HG03045 (cell line): ENCODE data around the gene KLK13.

Experiments used
- ATAC-seq: cut with Tn5 transposase; IDR thresholded peaks from one replicate; pipeline ENCODE4 v1.9.1; 2021; ENCODE audit warnings: mild to moderate bottlenecking, moderate library complexity; ENCODE audit not compliant: unreplicated experiment

Gene KLK13, protein sequence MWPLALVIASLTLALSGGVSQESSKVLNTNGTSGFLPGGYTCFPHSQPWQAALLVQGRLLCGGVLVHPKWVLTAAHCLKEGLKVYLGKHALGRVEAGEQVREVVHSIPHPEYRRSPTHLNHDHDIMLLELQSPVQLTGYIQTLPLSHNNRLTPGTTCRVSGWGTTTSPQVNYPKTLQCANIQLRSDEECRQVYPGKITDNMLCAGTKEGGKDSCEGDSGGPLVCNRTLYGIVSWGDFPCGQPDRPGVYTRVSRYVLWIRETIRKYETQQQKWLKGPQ

DNA sequence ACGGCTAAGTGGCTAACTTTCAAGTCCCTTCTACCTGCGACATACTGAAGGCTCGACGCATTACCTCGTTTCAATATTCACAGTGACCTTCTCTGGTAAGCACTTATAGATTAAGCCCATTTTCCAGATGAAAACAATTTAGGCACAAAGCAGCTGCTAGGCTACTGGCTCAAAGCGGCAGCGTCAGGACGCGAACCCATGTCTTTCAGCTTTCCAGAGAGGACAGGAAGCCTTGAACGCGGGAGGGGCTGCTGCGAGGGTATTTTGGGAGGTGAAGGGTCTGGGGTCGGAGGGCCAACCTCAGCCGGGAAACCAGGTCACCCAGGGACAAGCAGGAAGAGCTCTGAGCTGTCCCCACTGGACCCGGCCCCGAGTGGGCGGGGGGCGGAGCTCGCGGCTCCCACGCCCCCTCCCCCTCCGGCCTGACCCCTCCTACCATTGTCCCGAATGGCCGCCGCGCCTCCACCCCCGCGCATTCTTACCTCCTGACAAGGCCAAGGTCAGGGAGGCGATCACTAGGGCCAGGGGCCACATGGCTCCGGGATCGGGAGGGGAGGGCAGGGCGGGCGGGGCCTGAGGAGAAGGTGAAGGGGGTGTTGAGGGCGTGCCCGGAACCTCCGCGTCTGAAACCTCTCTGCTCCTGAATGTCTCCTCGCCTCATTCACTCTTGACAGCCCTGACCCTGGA is at the start of gene KLK13:
Gene KLK13, minus strand, starts transcription at position 559 of the 687 bp plus-strand sequence. Its CDS starts 25 bp downstream, at position 534.
- no peak for ATAC-seq

DNA sequence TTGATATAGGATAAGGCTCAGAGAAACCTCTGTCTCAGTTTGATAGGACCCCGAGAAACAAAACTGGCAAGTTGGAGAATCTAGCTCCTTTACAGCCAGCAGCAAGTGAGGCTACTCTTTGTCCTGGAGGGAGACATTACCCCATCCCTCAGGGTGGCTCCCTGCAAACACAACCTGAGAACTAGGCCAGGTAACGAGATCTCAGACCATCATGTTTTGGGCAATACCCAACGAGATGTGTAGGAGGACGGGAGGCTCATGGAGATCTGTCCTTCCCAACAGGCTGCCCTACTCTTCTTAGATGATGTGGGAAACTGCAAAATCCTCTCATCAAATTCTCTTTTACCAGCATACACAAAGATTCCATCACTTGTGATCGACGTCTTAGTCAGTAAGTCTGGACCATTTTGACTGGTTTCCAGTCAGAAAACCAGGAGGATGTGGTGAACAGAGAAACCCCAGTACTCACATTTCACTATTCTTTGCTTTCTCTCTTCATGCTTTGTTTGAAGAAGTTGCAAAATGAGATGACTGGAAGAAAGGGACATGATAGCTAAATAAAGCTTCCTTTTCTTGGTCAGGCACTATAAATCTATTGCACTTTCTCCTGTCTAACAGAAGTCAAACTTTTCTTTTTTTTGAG is 49.3 kb upstream of the KLK13 start:
- ATAC-seq, result no peak

DNA sequence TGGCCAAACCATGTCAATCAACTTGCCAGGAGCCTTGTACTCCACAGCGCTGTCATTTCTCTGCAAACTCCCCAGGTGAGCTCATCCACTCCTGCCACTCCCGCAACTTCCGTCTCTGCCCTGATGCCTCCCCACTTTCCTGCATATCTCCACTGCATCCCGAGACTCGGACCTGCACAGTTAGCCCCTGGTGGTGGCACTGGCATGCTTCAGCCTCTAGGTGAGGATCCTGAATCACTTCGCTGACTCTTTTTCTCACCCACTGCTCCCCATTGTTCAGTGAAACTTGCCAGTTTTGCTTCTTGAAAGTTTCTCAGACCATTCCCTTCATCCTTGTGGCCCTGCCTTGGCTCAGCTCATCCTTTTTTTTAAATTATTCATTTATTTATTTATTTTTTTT is 46.7 kb upstream of the KLK13 start:
- ATAC-seq, result no peak

DNA sequence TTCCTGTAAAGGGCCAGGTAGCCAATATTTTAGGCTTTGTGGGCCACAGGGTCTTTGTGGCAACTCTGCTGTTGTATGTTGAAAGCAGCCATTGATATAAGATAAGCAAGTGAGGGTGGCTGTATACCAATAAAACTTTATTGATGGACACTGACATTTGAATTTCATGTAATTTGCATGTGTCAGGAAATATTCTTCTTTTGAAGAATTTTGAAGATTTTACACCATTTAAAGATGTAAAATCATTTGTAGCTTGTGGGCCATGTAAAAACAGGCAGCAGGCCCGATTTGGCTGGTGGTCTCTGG is 45.7 kb upstream of the KLK13 start:
- no peak for ATAC-seq

DNA sequence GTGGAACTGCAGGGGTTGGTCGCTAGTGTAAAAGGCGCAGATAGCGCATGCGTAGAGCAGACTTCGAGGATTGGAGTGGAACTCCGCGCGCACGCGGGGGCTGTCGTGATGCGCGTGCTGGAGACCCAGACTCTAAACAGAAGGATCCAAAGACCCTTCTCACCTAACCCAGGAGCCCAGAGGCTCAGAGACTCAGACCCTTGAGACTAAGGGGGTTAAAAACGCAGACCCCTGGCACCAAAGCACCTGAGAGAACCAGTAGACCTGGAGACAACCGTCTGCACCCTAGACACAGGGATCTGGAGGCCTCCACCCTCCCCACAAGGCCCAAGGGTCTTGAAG is 43.9 kb upstream of the KLK13 start:
- peak; percentile 31 for ATAC-seq

DNA sequence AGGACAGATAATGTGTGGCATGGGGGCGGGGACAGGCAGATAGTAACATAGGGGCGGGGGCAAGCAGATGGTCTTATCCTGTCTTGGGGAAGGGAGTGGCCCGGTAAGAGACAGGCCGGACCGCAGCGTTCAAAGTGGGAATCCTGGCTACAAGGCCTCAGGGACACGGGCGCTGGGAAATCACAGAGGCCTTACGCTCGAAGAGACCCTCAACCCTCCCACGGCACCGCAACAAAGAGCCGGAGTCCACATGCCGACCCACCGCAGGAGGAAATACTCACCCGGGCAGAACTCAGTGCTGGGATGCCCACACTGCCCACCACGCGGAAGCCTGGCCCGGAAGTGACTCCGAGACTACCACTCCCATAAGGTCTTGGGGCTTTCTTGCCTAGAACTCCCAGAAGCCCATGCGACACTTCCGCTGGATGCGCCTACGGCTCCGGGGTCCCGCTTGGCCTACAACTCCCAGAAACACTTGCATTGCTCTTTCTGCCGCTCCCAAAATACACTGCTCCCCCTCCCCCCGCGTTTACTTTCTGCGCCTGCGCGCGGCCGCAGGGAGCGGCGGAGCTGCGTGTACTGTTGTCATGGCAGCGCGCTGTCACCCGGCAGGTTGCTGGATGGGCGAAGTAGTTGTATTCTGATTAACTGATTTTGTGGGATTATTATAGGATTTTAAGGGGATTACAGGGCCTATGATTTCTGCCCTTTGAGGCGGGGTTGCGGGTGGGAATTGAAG is 43.3 kb upstream of the KLK13 start, which contains the start of gene CTU1:
Gene CTU1, minus strand, starts transcription at position 344 of the 739 bp plus-strand sequence. CDS start 3,840 bp downstream, outside the sequence.
- ATAC-seq, result peak; percentile 85

DNA sequence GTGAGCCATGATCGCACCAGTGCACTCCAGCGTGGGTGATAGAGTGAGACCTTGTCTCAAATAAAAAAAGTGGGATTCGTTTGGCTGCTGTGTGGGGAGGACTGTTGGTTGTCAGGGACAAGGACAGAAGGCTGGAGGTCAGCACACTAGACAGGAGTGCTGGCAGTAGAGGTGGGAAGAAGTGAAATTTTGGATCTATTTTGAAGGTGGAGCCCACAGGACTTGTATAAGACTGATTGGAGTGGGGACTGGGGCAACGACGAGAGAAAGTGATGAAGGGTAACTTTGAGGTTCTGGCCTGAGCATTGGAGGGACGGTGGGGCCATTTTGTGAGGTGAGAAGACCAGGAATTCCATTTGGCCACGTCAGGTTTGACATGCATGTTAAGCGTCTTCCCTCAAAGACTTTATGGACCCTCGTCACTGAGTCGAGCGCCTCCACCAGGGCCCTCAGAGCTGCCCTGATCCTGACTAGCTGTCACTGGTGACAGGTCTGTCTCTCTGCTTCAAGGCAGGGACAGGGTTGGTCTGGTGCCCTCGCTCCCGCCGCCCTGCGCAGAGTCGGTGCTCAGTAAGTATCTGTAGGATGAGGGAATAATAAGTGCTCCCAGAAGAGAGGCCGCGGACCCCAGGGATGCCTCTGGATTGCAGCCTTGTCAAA is 42.6 kb upstream of the KLK13 start:
- ATAC-seq, result peak; percentile 0

DNA sequence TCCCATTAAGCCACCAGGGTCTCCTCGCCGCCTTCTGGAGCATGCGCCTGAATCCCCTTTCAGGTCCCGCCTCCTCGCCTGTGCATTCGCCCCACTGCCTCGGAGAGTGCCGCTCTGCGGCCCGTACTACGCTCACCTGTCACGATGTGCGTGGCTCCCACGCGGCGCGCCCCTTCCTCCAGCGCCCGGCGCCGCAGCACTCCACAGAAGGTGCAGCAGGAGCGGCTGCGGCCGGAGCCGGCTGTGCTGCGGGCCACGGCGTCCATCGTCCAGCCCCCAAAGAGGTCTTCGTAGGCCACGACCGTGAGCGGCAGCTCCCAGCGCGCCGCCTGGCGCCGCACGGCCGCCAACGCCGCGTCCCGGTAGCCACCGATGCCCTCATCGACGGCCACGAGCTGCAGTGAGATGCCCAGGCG is 39.0 kb upstream of the KLK13 start:
- ATAC-seq, result no peak

DNA sequence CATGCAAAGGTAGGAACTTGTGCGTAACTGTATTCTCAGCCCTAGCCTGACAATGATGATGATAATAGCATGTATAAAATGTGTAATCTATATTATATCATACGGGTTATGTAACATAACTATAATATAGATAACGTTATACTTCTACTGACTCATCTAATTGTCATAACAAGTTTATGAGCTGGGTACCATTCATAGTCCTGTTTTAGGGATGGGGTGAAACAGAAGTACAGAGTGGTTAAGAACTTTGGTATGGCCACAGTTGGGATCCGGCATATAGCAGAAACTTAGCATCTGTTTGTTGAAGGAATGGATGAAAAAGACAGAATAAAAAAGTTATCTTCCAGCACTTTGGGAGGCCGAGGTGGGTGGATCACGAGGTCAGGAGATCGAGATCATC is 38.1 kb upstream of the KLK13 start:
- no peak for ATAC-seq

DNA sequence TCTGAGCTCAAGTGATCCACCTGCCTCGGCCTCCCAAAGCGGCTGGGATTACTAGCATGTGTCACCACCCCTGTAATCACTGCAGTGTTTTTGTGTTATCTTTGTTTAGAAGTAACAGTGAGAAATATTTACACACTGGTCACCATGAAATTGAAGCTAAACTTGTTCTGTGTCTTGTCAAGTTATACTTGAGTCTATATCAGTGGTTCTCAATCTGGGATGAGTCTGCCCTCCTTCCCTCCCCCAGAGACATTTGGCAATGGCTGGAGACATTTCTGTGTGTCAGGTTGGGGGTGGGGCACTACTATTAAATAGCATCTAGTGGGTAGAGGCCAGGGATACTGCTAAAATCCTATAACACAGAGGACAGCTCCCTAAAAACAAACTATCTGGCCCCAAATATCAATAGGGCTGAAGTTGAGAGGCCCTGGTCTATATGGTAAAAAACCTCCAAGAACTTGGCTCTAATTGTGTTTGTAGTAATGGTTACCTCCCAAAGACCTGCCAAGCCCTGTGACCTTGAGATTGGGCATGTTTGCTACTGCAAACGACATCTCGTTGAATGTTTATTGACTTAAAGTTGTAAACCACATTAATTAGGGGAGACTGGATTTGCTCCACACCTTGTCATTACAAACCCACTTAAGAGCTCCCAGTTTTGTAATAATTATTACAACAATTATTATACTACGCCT is 36.4 kb upstream of the KLK13 start:
- no peak for ATAC-seq

DNA sequence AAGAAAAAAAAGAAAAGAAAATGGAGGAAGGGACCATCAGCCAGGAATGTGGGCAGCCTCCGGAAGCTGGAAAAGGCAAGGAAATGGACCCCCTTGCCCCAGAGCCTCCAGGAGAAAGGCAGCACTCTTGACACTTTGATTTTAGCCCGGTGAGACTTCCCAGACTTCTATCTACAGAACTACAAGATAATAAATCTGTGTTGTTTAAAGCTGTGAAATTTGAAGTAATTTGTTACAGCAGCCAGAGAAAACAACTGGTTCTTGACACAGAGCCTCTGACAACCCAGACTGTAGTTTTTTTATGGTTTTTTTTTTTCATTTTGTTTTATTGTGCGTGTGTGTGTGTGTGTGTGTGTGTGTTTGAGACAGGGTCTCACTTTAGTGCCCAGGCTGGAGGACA is 35.7 kb upstream of the KLK13 start:
- ATAC-seq, result no peak

DNA sequence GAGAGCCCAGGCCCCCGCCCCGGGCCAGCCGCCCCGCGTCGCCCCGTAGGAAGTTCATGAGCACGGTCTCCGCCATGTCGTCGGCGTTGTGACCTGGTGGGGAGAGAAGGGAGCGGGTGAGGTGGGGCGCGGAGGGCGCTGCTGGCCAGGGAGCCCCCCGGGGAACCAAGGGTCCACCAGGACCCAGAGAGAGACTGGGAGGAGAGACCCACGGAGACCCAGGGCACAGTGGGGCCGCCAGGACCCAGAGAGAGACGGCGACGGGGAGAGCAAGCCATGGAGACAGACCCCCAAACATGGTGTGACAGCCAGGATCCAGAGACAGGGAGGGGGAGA is 34.1 kb upstream of the KLK13 start:
- ATAC-seq, result no peak

DNA sequence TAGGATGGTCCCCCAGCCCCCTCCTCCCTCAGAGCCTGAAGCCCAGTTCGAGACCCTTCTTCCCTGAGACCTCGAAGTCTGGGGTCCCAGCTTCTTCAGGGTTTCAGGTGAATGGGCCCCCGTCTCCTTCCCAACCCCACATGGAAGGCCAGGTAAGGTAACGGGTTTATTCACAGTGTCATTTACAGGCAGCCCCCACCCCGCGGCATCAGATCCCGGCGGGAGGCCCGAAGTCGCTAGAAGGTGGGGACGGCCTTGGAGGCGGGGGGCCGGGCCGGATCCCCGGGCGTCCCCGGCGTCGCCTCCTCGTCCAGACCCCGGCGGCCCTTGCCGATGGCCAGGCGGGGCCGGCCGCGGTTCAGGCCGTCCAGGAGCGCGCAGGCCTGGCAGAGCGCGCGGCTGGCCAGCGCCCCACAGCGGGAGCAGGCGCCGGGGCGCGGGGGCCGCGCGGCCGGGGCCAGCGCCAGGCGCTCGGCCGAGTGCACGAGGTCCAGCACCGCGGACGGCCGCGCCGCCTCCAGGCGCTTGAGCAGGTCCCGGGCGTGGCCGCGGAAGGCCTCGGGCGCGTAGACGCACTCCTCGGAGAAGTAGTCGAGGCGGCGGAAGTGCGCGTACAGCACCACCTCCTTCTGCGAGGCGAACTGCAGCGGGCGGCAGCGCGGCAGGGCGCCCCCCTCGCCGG is 33.6 kb upstream of the KLK13 start:
- ATAC-seq, result no peak

DNA sequence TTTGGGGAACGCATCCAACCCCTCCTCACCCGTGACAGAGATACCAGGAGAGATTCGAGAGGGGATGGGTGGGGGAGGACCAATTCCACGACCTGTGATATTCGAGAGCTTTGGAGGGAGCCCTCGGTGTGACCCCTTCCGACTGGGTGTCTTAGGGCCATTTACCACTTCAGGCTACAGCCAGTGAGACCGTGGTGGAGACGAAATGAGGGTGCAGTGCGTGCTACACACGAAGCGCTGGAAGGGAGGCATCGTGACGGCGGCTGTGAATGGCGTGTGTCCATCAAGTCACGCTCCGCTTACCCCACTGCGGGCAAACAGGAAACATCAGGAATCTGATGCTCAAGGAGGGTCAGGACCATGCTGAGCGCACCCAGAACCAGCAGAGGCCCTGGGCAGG is 32.9 kb upstream of the KLK13 start:
- ATAC-seq, result no peak

DNA sequence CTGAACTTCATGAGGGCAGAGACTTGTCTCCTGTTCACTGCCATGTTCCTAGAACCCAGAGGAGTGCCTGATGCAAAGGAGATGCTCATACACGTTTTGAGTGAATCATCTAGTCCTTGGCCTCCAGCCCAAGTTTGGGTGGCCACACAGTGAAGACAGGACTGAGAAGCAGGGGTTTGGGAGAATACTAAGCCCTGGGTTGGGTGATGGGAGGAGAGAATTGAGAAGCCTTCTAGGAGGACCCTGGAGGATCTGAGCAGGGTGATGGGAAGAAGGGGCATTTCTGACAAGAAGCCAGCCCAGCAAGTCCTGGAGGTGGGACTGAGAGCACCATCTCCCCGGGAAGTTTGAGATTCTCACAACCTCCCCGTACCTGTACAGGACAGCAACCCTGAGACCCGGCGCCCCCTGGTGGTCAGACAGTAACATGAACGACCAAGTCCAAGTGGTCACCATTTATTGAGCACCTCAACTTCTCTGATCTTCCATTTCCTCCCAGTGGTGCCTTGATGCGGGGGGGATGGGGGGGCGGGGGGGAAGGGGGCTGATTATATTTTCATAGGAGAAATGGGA is 32.4 kb upstream of the KLK13 start:
- ATAC-seq, result no peak

DNA sequence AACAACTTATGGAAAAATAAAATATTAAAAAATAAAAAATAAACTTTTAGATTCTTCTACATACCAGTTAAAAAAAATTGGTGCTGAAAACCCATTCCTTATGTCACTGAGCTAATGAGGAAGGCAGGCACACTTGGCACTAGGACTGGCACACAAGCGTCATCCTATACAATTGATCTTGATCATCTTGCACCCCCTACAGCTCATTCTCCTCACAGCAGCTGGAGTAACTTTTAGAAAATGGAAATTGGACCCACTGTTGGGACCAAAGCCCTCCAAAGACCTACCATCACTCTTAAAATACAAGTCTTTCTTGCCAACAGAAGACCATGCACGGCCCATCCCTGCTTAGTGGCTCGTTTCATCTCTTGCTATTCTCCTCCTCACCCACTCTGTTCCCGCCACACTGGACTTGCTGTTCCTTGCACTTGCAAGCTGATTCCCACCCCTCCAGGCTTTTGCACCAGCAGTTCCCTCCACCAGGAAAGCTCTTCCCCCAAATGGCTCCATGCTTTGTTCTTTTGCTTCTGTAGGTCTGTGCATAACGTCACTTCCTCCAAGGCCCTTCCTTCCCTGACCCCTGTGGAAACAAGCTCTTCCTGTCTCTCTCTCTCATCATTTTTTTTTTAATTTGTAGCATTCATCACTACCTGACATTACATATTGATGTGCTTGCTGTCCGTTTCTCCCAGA is 31.7 kb upstream of the KLK13 start:
- no peak for ATAC-seq

DNA sequence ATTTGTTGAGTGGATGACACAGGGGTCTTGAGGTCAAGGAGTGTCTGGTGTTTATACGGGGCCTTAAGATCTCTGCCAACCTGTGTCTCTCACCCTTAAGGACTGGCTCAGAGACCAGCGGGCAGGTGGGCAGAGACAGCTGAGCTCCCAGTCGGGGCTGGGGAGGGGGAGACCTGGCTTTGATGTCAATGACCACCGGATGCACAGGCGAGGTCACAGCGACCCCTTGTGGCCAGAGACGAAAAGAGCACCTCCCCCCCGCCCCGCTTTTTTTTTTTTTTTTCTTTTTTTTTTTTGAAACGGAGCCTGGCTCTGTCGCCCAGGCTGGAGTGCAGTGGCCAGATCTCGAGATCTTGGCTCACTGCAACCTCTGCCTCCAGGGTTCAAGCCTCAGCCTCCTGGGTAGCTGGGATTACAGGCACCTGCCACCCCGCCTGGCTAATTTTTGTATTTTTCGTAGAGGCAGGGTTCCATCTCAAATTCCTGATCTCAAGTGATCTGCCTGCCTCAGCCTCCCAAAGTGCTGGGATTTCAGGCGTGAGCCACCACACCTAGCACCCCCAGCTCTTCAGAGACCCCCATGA is 29.9 kb upstream of the KLK13 start:
- ATAC-seq, result no peak

DNA sequence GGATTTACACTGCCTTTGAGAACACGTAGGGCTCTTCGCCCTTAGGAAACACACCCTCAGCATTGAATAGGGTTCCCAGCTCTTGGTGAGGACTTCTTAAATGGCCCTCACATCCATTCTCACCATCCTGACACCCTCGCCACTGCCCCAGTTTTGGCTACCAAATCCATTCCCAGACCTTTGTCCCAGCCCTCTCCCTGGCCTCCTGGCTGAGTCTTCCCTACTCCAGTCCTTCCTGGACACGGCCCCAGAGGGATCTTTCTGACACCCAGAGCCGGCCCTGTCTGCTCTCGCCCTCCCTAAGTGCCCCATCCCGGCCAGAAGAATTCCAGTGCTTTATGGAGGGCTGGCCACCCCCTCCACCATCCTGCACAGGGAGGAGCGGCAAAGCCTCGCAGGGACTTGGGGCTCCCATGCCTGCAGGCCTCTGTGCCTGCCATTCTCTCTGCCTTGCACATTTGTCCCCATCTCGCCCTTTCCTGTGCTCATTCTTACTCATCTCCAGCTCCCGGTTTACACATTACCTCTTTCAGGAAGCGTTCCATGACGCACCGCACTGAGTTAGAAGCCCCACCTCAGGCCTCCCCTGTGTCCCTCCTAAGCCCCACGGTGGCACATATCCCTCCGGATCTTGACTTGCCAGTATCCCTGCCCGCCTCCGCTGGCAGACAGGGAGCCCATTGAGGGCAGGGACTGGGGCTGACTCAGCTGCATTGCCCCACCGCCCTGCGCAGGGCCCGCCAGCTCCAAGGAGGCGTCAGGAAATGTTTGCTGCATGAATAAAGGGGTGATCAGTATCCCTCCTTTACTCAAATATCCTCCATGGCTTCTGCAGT is 28.8 kb upstream of the KLK13 start:
- ATAC-seq, result no peak
